ENCODE results near the gene MTAP.

DNA sequence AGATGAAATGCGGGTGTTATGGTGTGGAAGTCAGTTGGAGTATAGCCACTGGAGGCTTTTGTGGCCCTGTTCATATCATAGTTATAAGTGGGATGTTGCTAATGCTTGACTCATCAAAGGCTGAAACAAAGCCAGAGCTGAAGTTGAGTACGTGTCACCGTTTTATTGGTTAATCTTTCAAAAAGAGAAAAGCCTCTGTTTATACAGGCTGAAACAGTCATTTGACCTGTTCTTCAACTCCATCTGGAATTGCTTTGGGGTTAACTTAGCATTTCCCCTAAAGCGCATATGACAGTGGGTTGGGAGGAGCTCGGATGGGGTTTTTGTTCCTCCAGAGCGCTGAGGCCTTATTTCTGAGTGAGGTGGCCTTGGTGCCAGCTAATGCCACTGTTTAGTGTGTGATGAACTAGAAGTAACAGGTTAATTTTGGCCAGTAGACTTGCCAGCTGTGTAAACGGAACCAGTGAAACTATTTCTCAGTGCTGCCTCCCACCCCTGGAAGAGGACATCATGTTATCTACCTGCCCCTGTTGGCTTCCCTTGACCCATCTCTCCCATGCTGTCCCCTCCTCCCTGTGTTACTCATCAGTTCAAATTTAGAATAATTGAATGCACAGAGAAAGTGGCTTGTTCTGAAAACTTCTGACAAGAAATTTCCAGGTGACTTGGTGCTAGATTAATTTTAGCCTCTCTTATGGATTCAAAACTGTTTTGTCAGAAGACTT lies 34.2 kb downstream of the MTAP start:
- TF ChIP-seq, protein P1, sequence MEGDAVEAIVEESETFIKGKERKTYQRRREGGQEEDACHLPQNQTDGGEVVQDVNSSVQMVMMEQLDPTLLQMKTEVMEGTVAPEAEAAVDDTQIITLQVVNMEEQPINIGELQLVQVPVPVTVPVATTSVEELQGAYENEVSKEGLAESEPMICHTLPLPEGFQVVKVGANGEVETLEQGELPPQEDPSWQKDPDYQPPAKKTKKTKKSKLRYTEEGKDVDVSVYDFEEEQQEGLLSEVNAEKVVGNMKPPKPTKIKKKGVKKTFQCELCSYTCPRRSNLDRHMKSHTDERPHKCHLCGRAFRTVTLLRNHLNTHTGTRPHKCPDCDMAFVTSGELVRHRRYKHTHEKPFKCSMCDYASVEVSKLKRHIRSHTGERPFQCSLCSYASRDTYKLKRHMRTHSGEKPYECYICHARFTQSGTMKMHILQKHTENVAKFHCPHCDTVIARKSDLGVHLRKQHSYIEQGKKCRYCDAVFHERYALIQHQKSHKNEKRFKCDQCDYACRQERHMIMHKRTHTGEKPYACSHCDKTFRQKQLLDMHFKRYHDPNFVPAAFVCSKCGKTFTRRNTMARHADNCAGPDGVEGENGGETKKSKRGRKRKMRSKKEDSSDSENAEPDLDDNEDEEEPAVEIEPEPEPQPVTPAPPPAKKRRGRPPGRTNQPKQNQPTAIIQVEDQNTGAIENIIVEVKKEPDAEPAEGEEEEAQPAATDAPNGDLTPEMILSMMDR (IDR thresholded peaks at IDR 0.05) = no peak
- no peak for TF ChIP-seq POLR2A (IDR thresholded peaks at IDR 0.05)

All from body of pancreas (tissue), 4 donors.